Posterior vena cava (tissue), 2 donors: ENCODE results near the gene SLC43A1. TPM values are rescaled to one million over a fixed set of nuclear protein-coding genes. Genes with fewer than 3 reads are reported as not detected.
A peak's percentile ranks its signal among the peaks of the same experiment; 100 is the strongest.

Experiments
- DNase-seq: peaks from one replicate; pipeline ENCODE4 v3.0.0-alpha.2; 2020; ENCODE audit warnings: low spot score
- intact Hi-C, 2 donors: fragments of 100-400 bp; cut with DNase I; formaldehyde crosslinking; loops; one replicate each; pipeline versions ENCODE4 v1.14.1 to v1.14.2; 2022 to 2023
- total RNA-seq, 2 donors: library from RNA; stranded (reverse); fragmentation: NEBNext Ultra II Directional; extraction: Animal tissue kit (Norgen Biotek cat#: 25700); gene quantifications; one replicate each; pipeline ENCODE4 v1.2.1, GENCODE V29; 2021
- donor health status: DM: yes; HTN: yes; CAD: no.
- donor health status: DM: yes; HTN: yes; CAD: no.

Gene SLC43A1
- total RNA-seq, 2 donors from 2014 or later, result 8.1 to 11.5 TPM

DNA sequence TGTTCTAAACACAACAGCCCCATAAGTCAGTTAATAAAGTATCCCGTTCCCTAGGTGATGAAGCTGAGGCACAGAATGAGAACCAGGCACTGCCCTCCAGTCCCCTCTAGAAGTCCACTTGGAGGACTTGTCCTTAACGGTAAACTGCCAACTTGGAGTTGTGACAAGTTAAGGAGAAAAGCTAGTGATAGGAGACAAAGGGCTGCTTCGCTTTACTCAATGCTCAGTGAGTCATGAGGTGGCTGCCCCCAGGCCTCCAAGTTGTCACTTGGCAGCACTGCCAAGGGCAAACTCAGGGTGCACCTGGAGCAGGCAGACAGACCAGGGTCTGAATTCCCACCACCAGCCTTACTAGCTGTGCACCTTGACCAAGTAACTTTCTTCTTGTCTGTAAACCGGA is 13.5 kb downstream of the SLC43A1 start:
- intact Hi-C loops, result no loop called here
- DNase-seq, result no peak

DNA sequence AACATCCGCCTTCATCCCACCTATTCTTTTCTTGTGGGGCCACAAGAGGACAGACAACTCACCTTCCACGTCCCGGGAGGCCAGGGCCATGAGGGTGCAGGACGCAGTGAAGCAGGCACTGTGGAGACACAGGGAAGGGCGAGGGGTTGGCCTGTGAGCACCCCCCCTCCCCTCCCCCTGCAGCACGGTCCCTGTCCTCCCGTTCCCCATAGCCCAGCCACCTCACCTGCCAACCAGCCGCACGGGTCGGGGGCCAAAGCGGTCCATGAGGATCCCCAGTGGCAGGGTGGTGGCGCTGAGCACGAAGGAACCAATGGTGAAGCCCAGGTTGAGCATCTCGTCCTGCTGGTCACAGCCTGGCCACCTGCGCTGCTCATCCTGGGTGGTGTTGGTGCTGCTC is 14.6 kb downstream of the SLC43A1 start:
- no peak for DNase-seq
- intact Hi-C loops, result no loop called here

DNA sequence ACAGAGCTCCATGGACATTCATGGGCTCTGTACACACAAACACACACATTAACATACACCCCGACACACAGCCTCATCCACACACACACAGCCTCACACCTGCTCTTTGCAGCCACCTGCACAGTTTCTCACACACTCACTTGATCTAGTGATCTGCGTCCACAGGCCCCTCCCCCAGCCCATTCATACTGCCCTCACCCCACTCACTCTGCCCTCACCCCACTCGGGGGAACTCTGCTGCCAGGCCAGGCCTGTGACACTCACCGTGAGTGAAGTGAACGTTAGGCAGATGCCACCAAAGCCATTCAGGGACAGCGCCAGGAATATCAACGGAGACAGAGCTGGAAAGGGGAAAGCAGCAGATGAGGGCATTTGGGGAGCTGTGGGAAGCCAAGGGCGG is 15.0 kb downstream of the SLC43A1 start:
- intact Hi-C loops, result no loop called here
- no peak for DNase-seq

DNA sequence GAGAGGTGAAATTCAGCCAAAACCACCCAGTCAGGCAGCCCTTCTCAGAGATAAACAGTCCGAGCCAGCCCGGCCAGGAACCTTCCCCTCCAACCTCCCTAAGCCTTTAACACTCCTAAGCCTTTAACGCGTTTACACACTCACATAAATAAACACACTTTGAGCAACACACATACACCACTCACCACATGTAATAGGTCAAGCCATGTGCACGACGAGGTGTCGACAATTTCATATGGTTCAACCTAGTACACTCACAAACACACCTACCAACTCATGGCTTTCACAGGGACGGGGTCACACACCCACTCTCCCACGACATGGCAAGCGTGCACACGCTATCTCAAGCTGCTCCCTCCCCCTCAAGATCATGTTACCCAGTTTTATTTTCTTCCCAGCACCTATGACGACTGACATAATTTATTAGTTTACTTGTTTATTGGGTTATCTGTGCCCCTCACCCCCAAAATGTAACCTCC is 15.5 kb downstream of the SLC43A1 start:
- DNase-seq, result no peak
- intact Hi-C loops, result no loop called here

DNA sequence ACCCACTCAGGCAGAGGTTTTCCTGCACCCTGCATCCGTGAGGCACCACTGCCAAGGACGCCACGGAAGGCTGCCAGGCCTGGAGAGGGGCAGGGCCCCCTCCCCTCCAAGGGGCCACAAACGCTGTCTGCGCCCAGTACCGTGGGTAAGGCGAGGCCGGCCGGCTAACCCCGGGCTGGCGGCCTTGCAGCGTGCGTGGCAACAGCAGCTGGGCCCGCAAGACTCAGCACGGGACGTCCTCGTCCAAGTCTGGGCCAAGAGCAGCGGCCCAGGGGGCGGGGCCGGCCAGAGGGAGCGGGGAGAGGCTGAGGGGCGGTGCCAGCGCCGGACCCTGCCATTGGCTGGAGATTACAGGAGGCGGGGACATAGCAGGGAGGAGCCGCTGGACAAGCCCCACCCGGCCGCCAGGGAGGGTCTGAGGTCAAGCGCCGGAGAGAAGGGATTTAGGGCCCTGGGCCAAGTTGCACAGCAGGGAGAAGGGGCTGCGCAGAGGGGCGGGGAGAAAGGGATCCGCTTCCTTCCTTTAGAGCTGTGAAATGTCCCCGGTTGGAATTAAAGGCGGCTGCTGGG is 16.0 kb downstream of the SLC43A1 start:
- peak; percentile 98 for DNase-seq
- intact Hi-C loops, result no loop called here

DNA sequence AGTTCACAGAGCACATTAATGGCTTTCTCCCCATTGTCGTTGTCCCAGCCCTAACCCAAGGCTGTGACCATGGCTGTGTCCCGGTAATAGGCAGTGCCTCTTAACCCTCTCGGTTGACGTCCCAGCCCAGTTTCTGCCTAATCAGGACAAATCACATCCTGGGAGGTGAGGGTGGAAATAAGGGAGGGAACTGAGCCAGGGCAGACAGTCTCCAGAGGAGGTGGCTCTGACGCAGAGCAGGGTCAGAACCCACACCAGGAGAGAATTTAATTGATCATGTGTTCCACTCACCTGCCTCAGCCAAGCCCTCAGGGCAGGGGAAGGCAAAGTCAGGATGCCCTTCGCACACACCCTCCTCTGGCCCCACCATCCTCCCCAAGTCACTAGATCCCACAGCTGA is 17.0 kb downstream of the SLC43A1 start:
- intact Hi-C loops, result no loop called here

DNA sequence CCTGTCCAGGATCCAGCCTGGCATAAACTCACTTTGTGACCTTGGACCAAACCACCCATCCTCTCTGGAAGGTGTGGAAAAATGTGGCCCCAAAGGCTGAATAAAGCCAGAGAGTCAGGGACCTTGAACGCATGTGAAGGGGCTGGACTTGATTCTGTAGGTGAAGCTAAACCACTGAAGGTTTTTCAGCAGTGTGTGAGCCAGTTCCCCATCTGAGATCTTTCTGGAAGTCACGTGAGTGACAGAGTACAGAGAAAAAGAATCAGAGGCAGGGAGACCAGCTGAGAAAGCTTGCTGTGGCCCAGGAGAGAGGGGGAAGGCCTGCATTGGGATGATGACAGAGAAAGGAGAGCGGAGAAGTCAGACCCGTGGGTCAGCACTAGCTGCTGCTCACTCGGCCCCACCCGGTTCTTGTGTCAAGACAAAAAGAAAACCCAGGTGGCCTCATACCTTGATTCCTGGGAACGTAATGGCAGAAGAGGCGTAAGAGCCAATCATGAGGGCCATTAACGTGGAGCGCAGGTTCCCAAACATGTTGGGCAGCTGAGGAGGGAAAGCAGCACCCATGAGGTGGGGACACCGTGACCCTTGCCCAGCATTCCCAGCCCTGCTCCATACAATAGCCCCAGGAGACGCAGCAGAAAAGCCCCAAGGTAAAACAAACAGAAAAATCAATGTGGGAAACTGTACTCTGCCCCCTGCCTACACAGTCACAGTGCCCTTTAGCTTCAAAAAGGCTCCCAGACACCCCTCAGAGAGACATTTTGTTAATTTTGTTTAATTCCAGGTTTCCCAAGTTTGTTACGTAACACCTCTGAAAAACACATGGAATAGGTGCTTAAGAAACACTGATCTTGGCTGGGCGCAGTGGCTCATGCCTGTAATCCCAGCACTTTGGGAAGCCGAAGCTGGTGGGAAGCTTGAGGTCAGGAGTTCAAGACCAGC is 17.9 kb downstream of the SLC43A1 start:
- DNase-seq, result no peak
- intact Hi-C loops, result no loop called here

More for the DNA sequence above, 17.0 kb downstream of the SLC43A1 start:
- DNase-seq, result no peak

GRCh38 chr11:57496109-57496820 is 19.2 kb downstream of the SLC43A1 start:
- DNase-seq, result no peak
- intact Hi-C loops, result no loop called here

- intact Hi-C loops, result loop anchor here in 1 of 2 donors (5.0 kb wide), 1 partner anchor 33 kb away; no protein-coding TSS in a partner anchor
- DNase-seq, result no peak
Observed at GRCh38 chr11:57493507-57494503, 21.7 kb downstream of the SLC43A1 start.

DNA sequence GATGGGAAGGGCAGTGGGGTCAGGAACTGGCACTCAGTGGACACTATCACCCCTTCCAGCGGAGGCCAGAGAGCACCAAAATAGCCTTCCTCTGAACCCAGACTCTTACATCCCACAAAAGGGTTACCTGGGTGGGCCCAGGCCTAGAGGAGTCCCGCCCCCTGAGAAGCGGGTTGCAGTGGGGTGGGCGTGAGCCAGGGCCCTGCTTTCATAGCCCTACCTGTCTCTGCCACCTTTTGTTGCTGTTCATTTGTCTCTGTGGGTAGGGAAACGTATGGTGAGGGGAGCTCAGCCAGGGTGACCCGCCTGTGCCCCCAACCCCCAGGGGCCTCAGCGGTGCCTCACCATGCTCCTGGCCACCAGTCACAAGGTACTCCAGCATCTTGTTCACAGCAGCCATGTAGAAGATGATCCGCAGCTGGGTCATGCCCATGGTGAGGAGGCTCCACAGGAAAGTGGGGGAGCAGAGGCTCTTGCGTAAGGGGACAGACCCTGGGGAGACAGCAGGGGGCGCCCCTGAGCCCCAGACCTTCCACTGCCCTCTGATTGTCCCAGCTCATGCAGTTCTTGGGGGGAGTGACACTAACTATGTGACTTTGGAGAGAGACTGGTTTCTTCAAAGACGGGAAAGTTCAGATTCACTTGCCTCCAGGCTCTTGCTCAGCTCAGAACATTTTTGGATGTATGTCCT is 24.0 kb downstream of the SLC43A1 start:
- DNase-seq, result no peak
- intact Hi-C loops, result loop anchor here in 1 of 2 donors (5.0 kb wide), 1 partner anchor 36 kb away; no protein-coding TSS in a partner anchor

DNA sequence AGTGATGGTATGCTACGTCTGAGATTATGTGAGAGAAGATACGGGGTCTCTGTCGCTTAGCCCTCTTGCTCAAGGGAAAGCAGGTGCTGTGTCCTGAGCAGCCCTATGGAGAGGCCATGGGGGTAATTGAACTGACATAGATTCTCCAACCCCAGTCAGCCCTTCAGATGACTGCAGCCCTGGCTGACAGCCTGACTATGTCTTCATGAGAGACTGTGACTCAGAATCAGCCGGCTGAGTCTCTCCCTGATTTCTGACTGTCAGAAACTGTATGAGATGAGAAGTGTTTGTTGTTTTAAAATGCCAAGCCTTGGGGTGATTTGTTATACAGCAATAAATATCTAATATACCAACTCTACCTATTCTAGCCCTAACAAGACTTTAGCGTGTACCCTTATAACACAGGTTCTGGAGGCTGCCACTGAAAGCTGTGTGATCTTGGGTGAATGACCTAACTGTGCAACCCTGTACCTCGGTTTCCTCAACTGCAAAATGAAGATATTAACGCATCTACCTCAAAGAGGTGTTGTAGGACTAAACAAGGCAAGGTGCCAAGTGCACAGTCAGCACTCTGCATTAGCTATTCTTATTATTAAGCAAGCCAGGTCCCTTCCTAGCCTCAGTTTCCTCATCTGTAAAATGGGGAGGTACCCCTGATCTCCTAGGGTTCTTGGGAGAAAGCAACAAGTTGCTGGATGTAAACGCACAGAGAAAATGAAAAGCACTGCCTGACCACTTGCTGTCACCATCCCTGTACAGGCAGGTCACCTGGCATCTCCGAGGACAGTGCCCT is 24.9 kb downstream of the SLC43A1 start:
- DNase-seq, result no peak
- intact Hi-C loops, result loop anchor here in 1 of 2 donors (5.0 kb wide), 1 partner anchor 37 kb away; no protein-coding TSS in a partner anchor

DNA sequence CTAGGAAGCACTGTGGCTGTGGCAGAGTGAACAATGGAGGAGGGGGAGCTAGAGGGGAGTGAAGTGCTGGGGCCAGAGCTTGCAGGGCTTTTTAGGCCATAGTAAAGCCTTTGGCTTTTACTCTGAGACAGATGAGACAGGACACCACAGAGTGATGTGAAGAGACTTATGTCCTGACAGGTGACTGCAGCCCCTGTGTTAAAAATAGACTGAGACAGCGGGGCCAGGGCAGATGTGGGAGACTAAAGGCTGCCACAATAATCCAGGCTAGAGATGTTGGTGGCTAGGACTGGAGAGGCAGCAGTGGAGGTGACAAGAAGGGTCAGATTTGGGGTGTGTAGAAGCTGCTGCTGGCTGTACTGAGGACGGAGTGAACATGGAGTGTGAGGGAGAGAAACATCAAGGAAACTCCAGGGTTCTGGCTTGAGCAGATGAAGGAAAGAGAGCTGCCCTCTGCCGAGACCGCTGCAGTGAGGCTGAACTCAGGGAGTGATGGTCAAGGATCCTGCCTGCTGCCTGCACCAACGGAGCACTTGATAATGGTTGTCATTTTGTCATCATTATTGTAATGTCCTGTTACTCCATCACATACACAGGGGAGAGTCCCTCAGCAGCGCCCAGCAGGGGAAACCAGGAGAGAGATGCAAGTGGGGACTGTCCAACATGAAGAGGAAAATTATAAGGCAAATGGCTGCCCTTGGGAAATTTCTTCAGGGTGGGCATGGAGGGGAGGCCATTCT is 27.4 kb downstream of the SLC43A1 start:
- intact Hi-C loops, result no loop called here
- DNase-seq, result no peak

DNA sequence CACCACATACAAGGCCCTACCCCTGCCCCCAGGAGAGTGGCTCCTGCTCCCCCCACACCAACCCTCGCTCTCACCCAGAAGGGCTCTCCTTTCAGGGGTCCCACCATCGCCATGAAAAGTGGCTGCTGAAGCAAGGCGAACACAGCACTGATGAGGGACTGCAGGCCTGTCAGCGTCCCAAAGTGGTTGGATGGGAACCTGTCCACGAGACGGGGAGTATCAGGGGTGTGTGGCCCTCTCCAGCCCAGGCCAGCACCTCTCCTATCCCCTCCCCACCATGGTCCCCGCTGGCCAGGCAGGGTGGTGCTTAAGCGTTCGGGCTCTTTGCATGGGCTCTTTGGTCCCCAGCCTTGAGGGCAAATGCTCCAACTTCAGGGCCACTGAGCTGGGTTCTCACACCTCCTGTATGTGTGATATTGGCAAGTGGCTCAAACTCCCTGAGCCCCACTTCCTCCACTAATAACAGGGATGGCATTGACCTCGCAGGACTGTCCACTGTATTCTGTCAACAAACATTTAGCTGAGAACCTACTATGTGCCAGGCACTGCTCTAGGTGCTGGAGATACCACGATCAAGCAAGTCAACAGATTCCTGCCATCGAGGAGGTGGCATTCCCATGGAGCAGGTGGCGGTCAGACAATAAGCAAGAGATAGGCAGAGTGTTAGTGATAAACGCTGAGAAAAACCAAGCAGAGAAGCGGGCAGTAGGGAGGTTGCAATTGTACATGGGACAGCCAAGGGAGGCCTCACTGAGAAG is 28.3 kb downstream of the SLC43A1 start:
- intact Hi-C loops, result no loop called here
- no peak for DNase-seq

DNA sequence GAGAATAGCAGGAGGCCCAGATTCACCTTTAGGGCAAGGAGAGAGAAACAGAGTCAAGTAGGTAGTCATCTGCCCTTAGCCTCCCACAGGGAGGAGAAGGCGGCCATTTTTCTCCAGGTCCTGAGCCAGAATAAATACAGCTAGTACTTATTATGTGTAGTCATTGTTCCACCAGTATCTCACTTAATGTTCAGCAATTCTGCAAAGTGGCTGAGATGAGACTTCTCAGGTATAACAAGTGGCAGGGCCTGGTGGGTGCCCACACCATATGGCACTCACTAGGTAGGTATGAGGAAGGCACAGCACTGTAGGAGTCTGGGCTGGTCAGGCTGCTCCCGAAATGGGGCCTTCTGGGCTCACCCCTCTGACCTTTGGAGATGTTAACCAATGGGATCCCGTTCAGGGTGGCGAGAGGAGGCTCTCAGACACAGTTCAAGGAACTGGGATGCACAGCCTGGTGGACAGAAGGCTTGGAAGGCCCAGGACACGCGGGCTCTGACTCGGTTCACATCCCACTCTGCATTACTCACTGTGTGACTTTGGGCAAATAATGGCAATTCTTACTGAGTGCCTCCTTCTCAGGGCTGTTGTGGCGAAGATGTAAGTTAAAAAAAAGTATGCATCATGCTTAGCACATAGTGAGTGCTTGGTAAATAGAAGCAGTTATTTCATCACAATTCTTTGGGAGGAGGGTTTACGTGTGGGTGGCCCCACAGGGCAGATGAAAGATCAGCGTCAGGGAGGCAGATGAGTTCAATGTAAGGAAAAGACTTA is 30.1 kb downstream of the SLC43A1 start:
- intact Hi-C loops, result no loop called here
- DNase-seq, result no peak

DNA sequence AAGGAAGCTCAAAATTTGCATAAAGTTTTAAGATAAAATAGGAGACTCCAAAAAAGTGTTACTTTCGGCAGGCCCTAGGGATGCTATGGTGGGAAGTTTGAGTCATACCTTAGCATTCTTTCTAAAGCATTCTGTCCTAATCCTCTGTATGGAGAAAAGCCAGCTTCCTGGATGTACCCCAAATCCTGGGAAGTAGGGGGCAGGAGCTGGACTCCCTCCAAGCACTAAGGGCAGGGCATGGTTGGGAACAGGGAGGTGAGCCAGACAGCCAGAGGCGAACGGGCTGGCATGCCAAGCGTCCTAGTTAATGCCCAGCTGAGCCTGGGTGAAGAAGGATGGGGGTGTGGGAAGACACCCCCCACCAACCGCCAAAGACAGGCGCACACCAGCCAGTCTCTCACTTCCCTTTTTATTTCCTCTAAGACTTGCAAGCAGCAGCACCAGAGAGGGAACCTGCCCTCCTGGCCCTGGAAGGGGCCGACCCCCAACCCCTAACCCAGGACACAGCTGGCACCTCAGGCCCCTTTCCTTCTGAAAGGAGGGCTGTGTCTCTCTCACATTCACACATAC is 31.3 kb downstream of the SLC43A1 start:
- intact Hi-C loops, result loop anchor here in 1 of 2 donors (5.0 kb wide), 1 partner anchor 137 kb away; no protein-coding TSS in a partner anchor
- DNase-seq, result no peak
